ENCODE measurements around the gene RHOU.

- TF ChIP-seq CTCF (conservative IDR thresholded peaks at IDR 0.05; ENCODE audit: low read depth, low read length) = no peak
- TF ChIP-seq EZH2 (IDR thresholded peaks at IDR 0.05; ENCODE audit: low read length, unreplicated experiment) = no peak
- TF ChIP-seq EZH2phosphoT487 (IDR thresholded peaks at IDR 0.05; ENCODE audit: borderline replicate concordance, low read length) = no peak
Measured at GRCh38 chr1:228739826-228740225, 4.5 kb downstream of the RHOU start.

Measured in PC-3 (cell line).